Type B pancreatic cell (in vitro differentiated cells): Measurements from ENCODE around the gene ATG4D. TPM values are rescaled to one million over a fixed set of nuclear protein-coding genes. Genes with fewer than 3 reads are reported as not detected.

Source experiments
- DNase-seq: peaks from one replicate; pipeline ENCODE4 v3.0.0; 2021; ENCODE audit warnings: mixed read lengths; ENCODE audit not compliant: unreplicated experiment; ENCODE audit errors: extremely low spot score
- H3K27ac Mint-ChIP-seq: 2 replicates; pipeline ENCODE4 v1.8.0; 2021; ENCODE audit warnings: mild to moderate bottlenecking, mixed read lengths
- H3K27me3 Mint-ChIP-seq: 2 replicates; pipeline ENCODE4 v1.8.0; 2021; ENCODE audit warnings: mixed read lengths
- H3K36me3 Mint-ChIP-seq: 2 replicates; pipeline ENCODE4 v1.8.0; 2021; ENCODE audit warnings: mixed read lengths
- H3K4me1 Mint-ChIP-seq: one replicate; pipeline ENCODE4 v1.8.0; 2021; ENCODE audit warnings: mixed read lengths; ENCODE audit not compliant: unreplicated experiment
- H3K4me3 Mint-ChIP-seq: 2 replicates; pipeline ENCODE4 v1.8.0; 2021; ENCODE audit warnings: mild to moderate bottlenecking, mixed read lengths
- H3K9me3 Mint-ChIP-seq: 2 replicates; pipeline ENCODE4 v1.8.0; 2021; ENCODE audit warnings: mixed read lengths
- CTCF ChIP-seq: fragments of 200-600 bp; sonication (generic); conservative IDR thresholded peaks from 2 replicates; pipeline ENCODE4 v1.5.0; 2021; ENCODE audit warnings: antibody characterized with exemption, mild to moderate bottlenecking
- total RNA-seq: library from RNA; stranded (reverse); gene quantifications from 2 replicates; pipeline ENCODE4 v1.2.1, GENCODE V29; 2021; ENCODE audit warnings: low replicate concordance

ATG4D gene
- total RNA-seq, 1 donor from 2014 or later: 44.6 TPM

DNA sequence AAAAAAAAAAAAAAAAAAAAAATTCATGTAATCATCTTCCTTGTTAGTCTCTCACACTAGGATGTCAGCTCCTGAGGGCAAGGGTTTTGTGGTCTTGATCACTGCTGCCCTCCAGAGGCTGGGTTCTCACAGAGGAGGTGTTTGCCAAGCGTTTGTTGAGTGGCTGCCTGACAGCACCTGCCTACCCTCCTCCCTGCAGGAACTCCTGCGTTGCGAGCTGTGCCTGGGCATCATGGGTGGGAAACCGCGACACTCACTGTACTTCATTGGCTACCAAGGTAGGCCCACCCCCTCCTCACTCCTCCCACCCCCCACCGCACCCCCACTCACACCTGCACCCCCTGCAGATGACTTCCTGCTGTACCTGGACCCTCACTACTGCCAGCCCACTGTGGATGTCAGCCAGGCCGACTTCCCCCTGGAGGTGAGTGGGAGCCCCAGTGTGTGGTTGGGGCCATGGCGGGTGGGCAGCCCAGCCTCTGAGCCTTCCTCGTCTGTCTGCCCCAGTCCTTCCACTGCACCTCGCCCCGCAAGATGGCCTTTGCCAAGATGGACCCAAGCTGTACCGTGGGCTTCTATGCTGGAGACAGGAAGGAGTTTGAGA, 8.1 kb downstream of the ATG4D start:
- DNase-seq: no peak
- H3K4me1 Mint-ChIP-seq: no peaks in the 10 kb centered on the region
- H3K36me3 Mint-ChIP-seq: no peaks in the 10 kb centered on the region
- H3K27me3 Mint-ChIP-seq: no peaks in the 10 kb centered on the region
- peak; percentile 15 for TF ChIP-seq CTCF
- H3K4me3 Mint-ChIP-seq: no peak overlapping the region
- H3K27ac Mint-ChIP-seq: no peak overlapping the region
- no peaks in the 10 kb centered on the region for H3K9me3 Mint-ChIP-seq

DNA sequence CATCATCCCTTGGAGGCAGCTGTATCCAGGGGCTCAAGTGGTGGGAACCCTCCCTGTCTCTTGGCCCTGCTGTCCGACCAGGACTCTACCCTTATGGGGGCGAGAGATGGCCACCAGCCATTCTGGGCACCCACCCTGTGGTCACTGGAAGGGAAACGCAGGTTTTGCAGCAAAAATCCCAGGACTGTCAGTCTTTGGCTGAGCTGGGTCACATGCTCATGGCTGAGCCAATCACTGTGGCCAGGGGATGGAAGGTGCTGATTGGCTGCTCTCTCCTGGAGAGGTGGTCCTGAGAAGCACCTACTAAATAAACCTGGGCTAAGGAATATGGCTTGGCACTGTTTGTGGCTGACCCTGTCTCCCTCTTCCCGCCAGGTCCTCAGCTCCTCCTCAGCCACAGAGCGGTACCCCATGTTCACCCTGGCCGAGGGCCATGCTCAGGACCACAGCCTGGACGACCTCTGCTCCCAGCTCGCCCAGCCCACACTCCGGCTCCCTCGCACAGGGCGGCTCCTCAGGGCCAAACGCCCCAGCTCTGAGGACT, 8.9 kb downstream of the ATG4D start:
- Mint-ChIP-seq H3K9me3 (no peaks in the 10 kb centered on the region), H3K27me3 (no peaks in the 10 kb centered on the region), H3K27ac (no peak overlapping the region), H3K4me1 (no peaks in the 10 kb centered on the region), H3K4me3 (no peak overlapping the region), H3K36me3 (no peaks in the 10 kb centered on the region)
- TF ChIP-seq CTCF: no peak
- DNase-seq: no peak

DNA sequence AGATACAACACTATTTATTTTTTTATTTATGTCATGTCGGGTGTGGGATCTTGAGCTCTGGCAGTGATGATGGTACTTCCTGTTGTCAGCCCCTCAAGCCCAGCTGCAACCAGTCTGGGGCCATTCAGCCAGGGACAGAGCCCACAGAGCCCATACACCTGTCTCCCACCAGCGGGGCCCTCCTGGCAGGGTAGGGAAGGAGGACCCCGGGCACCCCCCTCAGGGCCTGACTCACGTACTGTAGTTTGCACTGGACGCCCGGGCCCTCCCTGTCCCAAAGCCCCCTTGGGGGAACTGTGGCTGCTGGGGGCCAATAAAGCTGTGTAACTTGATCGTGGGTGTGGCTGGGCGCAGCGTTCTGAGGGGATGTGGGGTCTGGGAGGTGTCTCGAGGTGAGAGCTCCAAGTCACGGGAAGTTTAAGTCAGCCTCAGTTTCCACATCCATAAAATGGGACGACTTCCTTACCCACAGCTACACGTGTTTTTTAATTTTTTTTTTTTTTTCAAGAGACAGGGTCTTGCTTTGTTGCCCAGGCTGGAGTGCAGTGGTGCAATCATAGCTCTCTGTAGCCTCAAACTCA, 9.5 kb downstream of the ATG4D start:
- Mint-ChIP-seq H3K9me3 (no peaks in the 10 kb centered on the region), H3K4me3 (no peak overlapping the region), H3K27ac (no peak overlapping the region), H3K36me3 (no peaks in the 10 kb centered on the region), H3K4me1 (no peaks in the 10 kb centered on the region), H3K27me3 (no peaks in the 10 kb centered on the region)
- no peak for DNase-seq
- no peak for TF ChIP-seq CTCF

- Mint-ChIP-seq H3K27me3 (no peaks in the 10 kb centered on the region), H3K27ac (no peak overlapping the region), H3K4me1 (no peaks in the 10 kb centered on the region), H3K36me3 (no peaks in the 10 kb centered on the region), H3K4me3 (no peak overlapping the region), H3K9me3 (no peaks in the 10 kb centered on the region)
- no peak for TF ChIP-seq CTCF
- no peak for DNase-seq
Observed at GRCh38 chr19:10553943-10554381, 10.3 kb downstream of the ATG4D start.

DNA sequence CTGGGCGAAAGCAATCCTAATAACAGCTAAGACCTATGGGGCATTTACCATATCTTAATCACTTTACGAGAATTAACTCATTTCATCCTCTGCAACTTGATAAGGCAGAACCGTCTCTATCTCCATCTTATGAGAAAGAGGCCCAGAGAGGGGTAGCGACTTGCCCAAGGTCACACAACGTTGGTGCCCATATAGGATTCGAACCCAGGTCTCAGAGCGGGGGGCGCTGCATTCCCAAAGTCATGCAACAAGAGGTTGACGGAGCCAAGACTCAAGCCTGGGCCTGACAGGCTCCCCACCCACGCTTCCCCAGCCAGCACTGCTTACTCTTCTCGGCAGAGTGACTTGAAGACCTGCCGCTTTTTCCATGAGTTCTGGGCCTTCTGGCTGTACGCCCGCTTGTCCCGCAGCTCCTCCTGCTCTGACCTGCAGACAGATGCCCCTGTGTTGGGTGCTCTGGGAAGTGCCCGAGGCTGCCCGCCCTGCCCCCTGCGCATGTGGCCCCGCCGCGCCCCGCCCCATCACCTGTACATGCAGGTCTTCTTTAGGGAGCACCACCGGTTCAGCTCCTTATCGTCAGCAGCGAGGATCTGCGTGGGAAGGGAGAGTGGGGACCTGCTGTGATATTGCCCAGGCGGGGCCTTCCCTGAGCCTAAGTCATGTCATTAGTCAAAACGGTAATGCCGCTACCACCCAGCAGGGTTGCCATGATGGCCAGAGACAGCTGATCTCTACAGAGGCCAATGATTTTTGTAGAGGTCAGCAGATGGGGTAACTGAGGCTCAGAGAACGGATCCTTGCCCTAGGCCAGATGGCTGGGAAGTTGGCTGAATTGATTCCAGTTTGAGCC, 11.3 kb downstream of the ATG4D start:
- no peaks in the 10 kb centered on the region for H3K36me3 Mint-ChIP-seq
- no peak overlapping the region for H3K27ac Mint-ChIP-seq
- no peaks in the 10 kb centered on the region for H3K4me1 Mint-ChIP-seq
- H3K27me3 Mint-ChIP-seq: no peaks in the 10 kb centered on the region
- H3K4me3 Mint-ChIP-seq: no peak overlapping the region
- no peak for TF ChIP-seq CTCF
- no peak for DNase-seq
- no peaks in the 10 kb centered on the region for H3K9me3 Mint-ChIP-seq
